Measurements from ENCODE around the gene DENND10. TPM values are rescaled to one million over a fixed set of nuclear protein-coding genes. Genes with fewer than 3 reads are reported as not detected.
A peak's percentile ranks its signal among the peaks of the same experiment; 100 is the strongest.

The DENND10 gene
- total RNA-seq, 1 experiment from 2014 or later: 15.8 TPM

DNA sequence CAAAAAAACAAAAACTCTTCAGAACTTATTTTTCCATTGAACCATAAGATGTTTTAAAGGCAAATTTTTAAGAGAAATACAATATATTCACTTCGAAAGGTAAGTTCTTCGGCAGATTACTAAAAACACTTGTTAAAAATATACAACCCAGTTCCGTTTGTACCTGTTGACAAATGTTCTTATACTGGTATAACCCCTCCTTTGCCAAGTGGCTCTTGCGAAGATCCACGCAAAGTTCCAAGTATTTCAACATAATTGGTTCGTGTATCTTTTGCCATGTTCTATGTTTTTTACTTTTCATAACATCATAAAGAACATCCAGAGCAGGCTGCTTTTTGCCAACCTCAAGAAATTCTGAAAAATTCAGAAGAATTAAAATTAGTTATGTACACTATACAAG, 30.3 kb upstream of the DENND10 start:
- DNase-seq: no peak
- CTCF ChIA-PET: no interaction called here
- H3K36me3 Mint-ChIP-seq (ENCODE audit: insufficient read depth, unreplicated experiment): peaks cover 52% of the 10 kb centered on the region
- no peaks in the 10 kb centered on the region for H3K9me3 Mint-ChIP-seq (ENCODE audit: low read depth, unreplicated experiment)
- H3K27ac Mint-ChIP-seq (ENCODE audit: unreplicated experiment): no peak overlapping the region
- H3K4me3 Mint-ChIP-seq (ENCODE audit: low read depth, unreplicated experiment): no peak overlapping the region
- intact Hi-C loops (cut with micrococcal nuclease; ENCODE audit: unreplicated experiment): no loop called here
- TF ChIP-seq, protein P1, sequence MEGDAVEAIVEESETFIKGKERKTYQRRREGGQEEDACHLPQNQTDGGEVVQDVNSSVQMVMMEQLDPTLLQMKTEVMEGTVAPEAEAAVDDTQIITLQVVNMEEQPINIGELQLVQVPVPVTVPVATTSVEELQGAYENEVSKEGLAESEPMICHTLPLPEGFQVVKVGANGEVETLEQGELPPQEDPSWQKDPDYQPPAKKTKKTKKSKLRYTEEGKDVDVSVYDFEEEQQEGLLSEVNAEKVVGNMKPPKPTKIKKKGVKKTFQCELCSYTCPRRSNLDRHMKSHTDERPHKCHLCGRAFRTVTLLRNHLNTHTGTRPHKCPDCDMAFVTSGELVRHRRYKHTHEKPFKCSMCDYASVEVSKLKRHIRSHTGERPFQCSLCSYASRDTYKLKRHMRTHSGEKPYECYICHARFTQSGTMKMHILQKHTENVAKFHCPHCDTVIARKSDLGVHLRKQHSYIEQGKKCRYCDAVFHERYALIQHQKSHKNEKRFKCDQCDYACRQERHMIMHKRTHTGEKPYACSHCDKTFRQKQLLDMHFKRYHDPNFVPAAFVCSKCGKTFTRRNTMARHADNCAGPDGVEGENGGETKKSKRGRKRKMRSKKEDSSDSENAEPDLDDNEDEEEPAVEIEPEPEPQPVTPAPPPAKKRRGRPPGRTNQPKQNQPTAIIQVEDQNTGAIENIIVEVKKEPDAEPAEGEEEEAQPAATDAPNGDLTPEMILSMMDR (IDR thresholded peaks at IDR 0.05; ENCODE audit: unreplicated experiment): no peak
- TSS peak; percentile 0 for BruUV-seq (replicated peaks)
- no peaks in the 10 kb centered on the region for H3K4me1 Mint-ChIP-seq (ENCODE audit: low read depth, unreplicated experiment)
- H3K27me3 Mint-ChIP-seq (ENCODE audit: unreplicated experiment): no peaks in the 10 kb centered on the region

DNA sequence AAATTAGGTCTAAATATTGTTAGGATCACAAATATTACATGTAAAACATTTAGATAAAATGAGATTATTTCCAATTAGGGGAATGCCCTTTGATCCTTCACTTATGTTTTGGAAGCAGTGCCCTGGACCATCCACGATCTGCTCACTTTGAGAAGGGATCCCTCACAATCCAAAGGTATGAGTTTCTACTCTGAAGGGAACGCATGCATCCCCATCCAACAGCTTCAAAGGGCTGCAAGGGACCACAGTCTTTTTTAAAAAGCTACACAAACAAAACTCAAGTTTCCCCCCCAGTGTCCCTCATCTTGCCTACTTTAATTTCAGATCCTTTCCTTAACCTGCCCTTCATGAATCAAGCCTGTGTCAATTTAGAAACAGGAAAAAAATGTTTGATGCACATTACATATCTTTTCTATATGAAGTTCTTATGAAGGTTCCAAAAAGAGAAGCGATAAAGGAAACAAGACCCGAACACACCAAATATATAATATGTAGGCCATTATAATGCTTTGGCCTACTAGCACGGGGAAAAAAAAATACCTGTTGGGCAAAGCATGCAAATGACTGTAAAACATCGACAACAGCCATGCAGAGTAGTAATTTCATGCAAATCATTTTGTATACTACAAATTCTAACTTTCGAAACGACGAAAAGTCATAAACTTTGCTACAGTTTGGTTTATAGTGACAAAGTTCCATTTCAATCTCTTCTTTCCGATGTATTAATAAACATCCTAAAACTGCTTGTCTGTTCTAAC, 25.3 kb upstream of the DENND10 start:
- peaks cover 45% of the 10 kb centered on the region for H3K36me3 Mint-ChIP-seq (ENCODE audit: insufficient read depth, unreplicated experiment)
- H3K27ac Mint-ChIP-seq (ENCODE audit: unreplicated experiment): peak overlapping the region; percentile 98
- intact Hi-C loops (cut with micrococcal nuclease; ENCODE audit: unreplicated experiment): no loop called here
- H3K27me3 Mint-ChIP-seq (ENCODE audit: unreplicated experiment): no peaks in the 10 kb centered on the region
- CTCF ChIA-PET: interaction anchor here (0.6 kb wide), 1 partner anchor 343 kb away, joined by 3 read pairs; no protein-coding TSS in a partner anchor
- no peak for DNase-seq
- no peaks in the 10 kb centered on the region for H3K9me3 Mint-ChIP-seq (ENCODE audit: low read depth, unreplicated experiment)
- H3K4me3 Mint-ChIP-seq (ENCODE audit: low read depth, unreplicated experiment): peak overlapping the region; percentile 96
- TF ChIP-seq, protein P1 (IDR thresholded peaks at IDR 0.05; ENCODE audit: unreplicated experiment): no peak
- H3K4me1 Mint-ChIP-seq (ENCODE audit: low read depth, unreplicated experiment): no peaks in the 10 kb centered on the region
- no TSS peak for BruUV-seq (replicated peaks)

DNA sequence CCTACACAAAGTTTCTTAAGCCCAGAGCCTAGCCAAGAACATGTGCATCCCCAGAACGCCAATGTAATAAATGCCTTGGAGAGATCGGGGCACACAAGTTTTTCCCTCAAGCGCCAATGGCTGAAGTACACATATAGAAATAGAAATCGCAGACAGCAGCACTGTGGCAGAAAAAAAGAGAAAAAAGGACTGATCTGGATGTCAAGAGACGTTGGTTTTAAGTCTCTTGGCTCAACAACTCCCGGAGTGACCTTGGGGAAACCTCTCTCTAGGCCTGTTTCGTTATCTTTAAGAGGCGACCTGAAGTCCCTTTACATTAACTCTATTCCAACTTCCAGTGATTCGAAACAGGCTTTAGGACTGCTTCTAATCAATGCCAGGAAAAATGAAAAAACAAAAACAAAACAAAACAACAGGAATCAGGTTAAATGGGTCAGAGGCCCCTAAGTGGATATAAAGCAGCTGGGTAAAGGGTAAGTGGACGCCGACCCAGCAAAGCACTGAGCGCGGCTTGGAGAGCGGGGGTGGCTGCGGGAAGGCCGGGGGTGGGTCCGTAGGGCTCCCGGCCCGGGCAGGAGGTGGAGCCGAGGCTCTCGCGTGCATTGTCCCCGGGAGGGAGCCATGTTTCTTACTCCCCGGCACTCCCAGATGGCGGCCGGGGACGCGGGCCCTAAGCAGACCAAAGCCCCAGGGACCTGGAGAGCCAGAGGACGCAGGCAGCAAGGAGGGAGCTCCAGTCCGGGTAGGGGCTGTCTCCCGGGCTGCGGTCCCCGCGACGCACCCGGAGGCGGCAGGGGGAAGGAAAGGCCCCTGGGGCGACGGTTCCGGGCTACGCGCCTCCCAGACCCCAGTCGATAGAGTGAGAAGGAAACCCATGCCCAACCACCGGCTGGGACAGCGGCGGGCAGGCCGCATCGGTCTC, 24.1 kb upstream of the DENND10 start:
- CTCF ChIA-PET: interaction anchor here (0.6 to 0.7 kb wide), 2 partner anchors 44 to 345 kb away, joined by 3 read pairs; no protein-coding TSS in a partner anchor
- H3K27me3 Mint-ChIP-seq (ENCODE audit: unreplicated experiment): no peaks in the 10 kb centered on the region
- H3K4me1 Mint-ChIP-seq (ENCODE audit: low read depth, unreplicated experiment): no peaks in the 10 kb centered on the region
- TF ChIP-seq, protein P1 (IDR thresholded peaks at IDR 0.05; ENCODE audit: unreplicated experiment): no peak
- peak overlapping the region; percentile 98 for H3K27ac Mint-ChIP-seq (ENCODE audit: unreplicated experiment)
- intact Hi-C loops (cut with micrococcal nuclease; ENCODE audit: unreplicated experiment): no loop called here
- no peaks in the 10 kb centered on the region for H3K9me3 Mint-ChIP-seq (ENCODE audit: low read depth, unreplicated experiment)
- no TSS peak for BruUV-seq (replicated peaks)
- peaks cover 45% of the 10 kb centered on the region for H3K36me3 Mint-ChIP-seq (ENCODE audit: insufficient read depth, unreplicated experiment)
- DNase-seq: peak; percentile 73
- peak overlapping the region; percentile 96 for H3K4me3 Mint-ChIP-seq (ENCODE audit: low read depth, unreplicated experiment)

DNA sequence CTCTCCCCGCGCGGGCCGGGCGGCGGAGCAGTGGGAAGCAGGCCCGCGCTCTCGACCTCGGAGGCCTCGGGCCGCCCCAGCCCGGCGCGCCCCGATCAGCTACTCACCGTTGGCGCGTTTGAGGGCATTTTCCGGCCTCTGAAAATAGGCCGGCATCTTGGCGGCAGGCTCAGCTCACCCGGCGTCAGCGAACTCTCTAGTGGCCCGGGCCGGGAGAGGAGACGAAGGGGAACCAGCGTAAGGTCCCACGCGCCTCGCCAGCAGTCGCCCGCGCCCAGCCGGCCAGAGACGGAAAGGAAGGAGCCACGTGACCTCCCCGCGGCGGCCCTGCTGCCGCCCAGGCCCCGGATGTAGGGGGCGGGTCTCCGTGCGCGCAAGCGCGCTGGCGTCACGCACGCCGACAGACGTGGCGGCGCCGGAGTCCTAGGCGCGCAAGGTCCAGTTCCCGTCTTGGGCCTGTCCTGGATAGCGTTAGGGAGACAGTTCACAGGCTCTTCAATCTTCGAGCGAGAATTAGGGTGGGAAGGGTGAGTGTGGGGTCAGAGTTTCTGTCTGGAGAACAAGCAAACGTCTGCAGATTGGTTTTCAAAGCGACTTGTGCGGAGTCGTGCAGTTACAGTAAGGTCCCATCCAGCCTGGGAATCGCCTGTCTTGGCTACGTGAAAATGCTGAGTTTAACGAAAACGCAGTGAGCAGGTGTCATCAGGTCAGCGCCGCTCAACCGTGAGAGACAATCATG, 23.2 kb upstream of the DENND10 start, which contains the start of gene EIF3A:
EIF3A (minus strand) TSS at position 297 of the 739 bp plus-strand sequence; CDS start at position 156, 141 bp downstream.
- intact Hi-C loops (cut with micrococcal nuclease; ENCODE audit: unreplicated experiment): no loop called here
- CTCF ChIA-PET: interaction anchor here (1.1 kb wide), 1 partner anchor 15 kb away, joined by 3 read pairs; no protein-coding TSS in a partner anchor
- no peaks in the 10 kb centered on the region for H3K9me3 Mint-ChIP-seq (ENCODE audit: low read depth, unreplicated experiment)
- BruUV-seq (replicated peaks): no TSS peak
- TF ChIP-seq, protein P1 (IDR thresholded peaks at IDR 0.05; ENCODE audit: unreplicated experiment): no peak
- DNase-seq: peak; percentile 90
- no peaks in the 10 kb centered on the region for H3K27me3 Mint-ChIP-seq (ENCODE audit: unreplicated experiment)
- H3K4me3 Mint-ChIP-seq (ENCODE audit: low read depth, unreplicated experiment): peak within 1 kb of the TSS; percentile 96
- peaks cover 45% of the 10 kb centered on the region for H3K36me3 Mint-ChIP-seq (ENCODE audit: insufficient read depth, unreplicated experiment)
- no peaks in the 10 kb centered on the region for H3K4me1 Mint-ChIP-seq (ENCODE audit: low read depth, unreplicated experiment)
- peak within 1 kb of the TSS; percentile 98 for H3K27ac Mint-ChIP-seq (ENCODE audit: unreplicated experiment)
